Body of pancreas (tissue), 4 donors: ENCODE results near the gene WLS.

Experiments
- POLR2A ChIP-seq, 3 donors: fragments of 450-650 bp; IDR thresholded peaks; one replicate each; pipeline ENCODE4 v1.6.1; 2016; ENCODE audit warnings: antibody characterized with exemption in 3 of 3, mild to moderate bottlenecking in 2 of 3
- TF ChIP-seq, protein P1 (sequence below), 7 experiments: fragments of 450-650 bp in 4 of 7; fragments of 200-600 bp in 3 of 7; sonication (generic) in 3 of 7; IDR thresholded peaks; one replicate each; pipeline ENCODE4 v1.5.1; 2016 to 2019; ENCODE audit warnings: antibody characterized with exemption in 7 of 7

DNA sequence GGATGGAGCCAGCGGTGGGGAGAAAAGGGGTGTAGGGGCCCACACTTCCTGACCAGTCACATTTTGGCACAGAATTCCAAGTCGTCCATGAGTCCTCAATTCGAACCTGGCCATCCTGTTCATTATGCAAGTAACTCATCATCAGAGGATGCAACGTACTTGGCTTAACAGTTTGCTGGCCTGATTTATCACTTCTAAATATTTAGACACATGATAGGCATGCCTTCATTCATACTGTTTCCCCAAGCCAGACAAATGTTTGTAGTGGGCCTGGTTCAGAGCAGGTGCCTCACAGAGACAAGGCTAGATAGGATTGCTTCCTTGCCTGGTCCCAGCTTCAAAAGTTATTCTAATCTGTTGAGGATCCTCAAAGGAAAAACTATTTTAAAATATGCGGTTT, 66.7 kb downstream of the WLS start:
- TF ChIP-seq, protein P1, sequence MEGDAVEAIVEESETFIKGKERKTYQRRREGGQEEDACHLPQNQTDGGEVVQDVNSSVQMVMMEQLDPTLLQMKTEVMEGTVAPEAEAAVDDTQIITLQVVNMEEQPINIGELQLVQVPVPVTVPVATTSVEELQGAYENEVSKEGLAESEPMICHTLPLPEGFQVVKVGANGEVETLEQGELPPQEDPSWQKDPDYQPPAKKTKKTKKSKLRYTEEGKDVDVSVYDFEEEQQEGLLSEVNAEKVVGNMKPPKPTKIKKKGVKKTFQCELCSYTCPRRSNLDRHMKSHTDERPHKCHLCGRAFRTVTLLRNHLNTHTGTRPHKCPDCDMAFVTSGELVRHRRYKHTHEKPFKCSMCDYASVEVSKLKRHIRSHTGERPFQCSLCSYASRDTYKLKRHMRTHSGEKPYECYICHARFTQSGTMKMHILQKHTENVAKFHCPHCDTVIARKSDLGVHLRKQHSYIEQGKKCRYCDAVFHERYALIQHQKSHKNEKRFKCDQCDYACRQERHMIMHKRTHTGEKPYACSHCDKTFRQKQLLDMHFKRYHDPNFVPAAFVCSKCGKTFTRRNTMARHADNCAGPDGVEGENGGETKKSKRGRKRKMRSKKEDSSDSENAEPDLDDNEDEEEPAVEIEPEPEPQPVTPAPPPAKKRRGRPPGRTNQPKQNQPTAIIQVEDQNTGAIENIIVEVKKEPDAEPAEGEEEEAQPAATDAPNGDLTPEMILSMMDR (IDR thresholded peaks at IDR 0.05) = no peak
- TF ChIP-seq POLR2A (IDR thresholded peaks at IDR 0.05) = no peak
